ENCODE results near the gene KRT86. TPM values are rescaled to one million over a fixed set of nuclear protein-coding genes. Genes with fewer than 3 reads are reported as not detected.

Gene KRT86
- total and polyA plus RNA-seq, 2 of the 8 experiments (the other 6 are each of a cell fraction or from before 2014, with no cell fraction given): 0.12 TPM; not detected in 1

DNA sequence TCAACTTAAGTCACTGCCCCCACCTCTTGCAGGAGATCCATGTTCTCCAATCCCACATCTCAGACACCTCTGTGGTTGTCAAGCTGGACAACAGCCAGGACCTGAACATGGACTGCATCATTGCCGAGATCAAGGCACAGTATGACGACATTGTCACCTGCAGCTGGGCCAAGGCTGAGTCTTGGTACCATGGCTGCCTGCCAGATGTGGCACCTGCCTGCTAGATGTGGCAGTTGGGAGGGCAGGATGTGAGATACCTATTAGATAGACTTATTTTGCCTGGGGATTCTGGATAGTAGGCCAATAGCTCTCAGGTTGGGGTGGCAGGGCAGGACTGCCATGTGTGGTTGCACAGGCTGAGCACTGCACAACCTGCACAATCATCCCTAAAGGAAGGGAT lies 7.9 kb upstream of the KRT86 start:
- H3K79me1 ChIP-seq (ENCODE audit: low read depth, low read length): no peaks in the 10 kb centered on the region
- H2AK5ac ChIP-seq (ENCODE audit: low read depth, low read length): no peak overlapping the region
- no peak for TF ChIP-seq BCL11A (IDR thresholded peaks at IDR 0.05; ENCODE audit: low read depth in 2 of 2, low read length in 2 of 2)
- no peak for TF ChIP-seq JUND (IDR thresholded peaks at IDR 0.05; ENCODE audit: low read length)
- TF ChIP-seq SRF (IDR thresholded peaks at IDR 0.05; ENCODE audit: low read depth, low read length): no peak
- H3K23ac ChIP-seq (ENCODE audit: insufficient read length): no peak overlapping the region
- no peak overlapping the region for H3K27ac ChIP-seq (ENCODE audit: low read depth, low read length)
- no peaks in the 10 kb centered on the region for H3K36me3 ChIP-seq (ENCODE audit: control insufficient read depth in 2 of 4, insufficient read depth in 4 of 4, low read length in 3 of 4)
- no peak overlapping the region for H3K9ac ChIP-seq (replicated peaks in 1 of 4; ENCODE audit: extremely low read depth in 1 of 4, low read depth in 3 of 4, low read length in 3 of 4)
- no peak overlapping the region for H2BK15ac ChIP-seq (ENCODE audit: low read length)
- peaks cover 0 to 7% of the 10 kb centered on the region in 2 experiments; a peak in 2 of 4 replicates for H3K9me3 ChIP-seq (ENCODE audit: insufficient read depth in 2 of 2, low read depth in 1 of 2, low read length in 1 of 2)
- no peak overlapping the region for H2BK5ac ChIP-seq (ENCODE audit: low read depth, low read length)
- ChIA-PET POLR2A (ENCODE audit: partially characterized antibody) (no interaction called here), CTCF (ENCODE audit: partially characterized antibody) (interaction anchor here (0.7 to 7.0 kb wide), 13 partner anchors 8 to 53 kb away, joined by 3 to 87 read pairs (median 4); partner anchors contain the start of gene KRT86)
- no peak for FAIRE-seq
- no peak overlapping the region for H4K8ac ChIP-seq (ENCODE audit: extremely low read depth, insufficient read depth, low read length)
- H4K20me1 ChIP-seq (replicated peaks in 1 of 2; ENCODE audit: control insufficient read depth in 1 of 2, insufficient read depth in 2 of 2, low read length in 2 of 2): no peaks in the 10 kb centered on the region
- H2BK120ac ChIP-seq (replicated peaks; ENCODE audit: low read depth, low read length): no peak overlapping the region
- H2BK20ac ChIP-seq (ENCODE audit: low read length): no peak overlapping the region
- no peaks in the 10 kb centered on the region for H3K79me2 ChIP-seq (ENCODE audit: control insufficient read depth in 1 of 2, insufficient read depth in 2 of 2, low read length in 2 of 2)
- no peaks in the 10 kb centered on the region; a peak in 1 of 7 replicates for H3K27me3 ChIP-seq (replicated peaks in 1 of 4; ENCODE audit: control insufficient read depth in 3 of 4, extremely low read depth in 1 of 4, insufficient read depth in 3 of 4, low read length in 3 of 4)
- no peak for DNase-seq (ENCODE audit: low read depth in 1 of 2, low spot score in 2 of 2)
- WGBS, 2 experiments (ENCODE audit: extremely low coverage in 1 of 2, insufficient coverage in 1 of 2, insufficient read length in 1 of 2, insufficient replicate concordance in 2 of 2, low coverage in 1 of 2, low lambda C conversion rate in 2 of 2, missing lambda C conversion rate in 1 of 2): 95% methylated on average over 2 of the region's 2 CpGs; no CpG with 5 or more reads in 1 of the 2 experiments
- 0 out of 7 replicates have a peak, but pooled peaks cover 0 to under 1% (median 0%) of the 10 kb centered on the region in 4 experiments for H3K4me1 ChIP-seq (replicated peaks in 1 of 4; ENCODE audit: control insufficient read depth in 3 of 4, insufficient read depth in 4 of 4, low read length in 3 of 4)
- no peaks in the 10 kb centered on the region for H3K23me2 ChIP-seq (ENCODE audit: low read depth, low read length)
- no peak overlapping the region for H3K4me2 ChIP-seq (ENCODE audit: insufficient read depth in 1 of 2, low read depth in 2 of 2, low read length in 2 of 2)
- H3K4ac ChIP-seq (replicated peaks; ENCODE audit: insufficient read length, low read depth, low read length): no peak overlapping the region
- H3K56ac ChIP-seq (replicated peaks; ENCODE audit: insufficient read length, low read depth, low read length): no peak overlapping the region
- no peak overlapping the region for H3K18ac ChIP-seq (ENCODE audit: extremely low read depth, low read length)
- H4K91ac ChIP-seq (replicated peaks; ENCODE audit: insufficient read length, low read length): no peak overlapping the region
- no peak overlapping the region for H2BK12ac ChIP-seq (ENCODE audit: low read depth, low read length)
- H3K14ac ChIP-seq (ENCODE audit: insufficient read length): no peak overlapping the region
- H2AFZ ChIP-seq (ENCODE audit: low read length): no peak overlapping the region
- no peak overlapping the region for H4K5ac ChIP-seq (ENCODE audit: insufficient read length, low read depth, low read length)
- H3K4me3 ChIP-seq (ENCODE audit: extremely low read depth in 1 of 4, insufficient read depth in 2 of 4, low read depth in 3 of 4, low read length in 4 of 4): no peak overlapping the region
